MM.1S (cell line): ENCODE data around the gene PTGIS.
"Not testable (repeated sequence)": the region's sequence is repeated elsewhere in the genome, so short reads cannot be mapped to it uniquely, and the experiment has no call there.

ENCODE experiments used
- EZH2 ChIP-seq: fragments of 300-600 bp; sonication (generic); optimal IDR thresholded peaks from 2 replicates; pipeline ENCODE3; 2017; ENCODE audit warnings: low read depth, mild to moderate bottlenecking, antibody characterized with exemption, low read length, mixed read lengths
- EZH2phosphoT487 ChIP-seq: fragments of 300-600 bp; sonication (generic); IDR thresholded peaks from 2 replicates; pipeline ENCODE4 v1.6.1; 2018; ENCODE audit warnings: antibody characterized with exemption, low read length
- TF ChIP-seq, protein P1 (sequence below): fragments of 300-600 bp; sonication (generic); IDR thresholded peaks from 2 replicates; pipeline ENCODE4 v1.5.1; 2016; ENCODE audit warnings: antibody characterized with exemption, low read length, mixed read lengths

DNA sequence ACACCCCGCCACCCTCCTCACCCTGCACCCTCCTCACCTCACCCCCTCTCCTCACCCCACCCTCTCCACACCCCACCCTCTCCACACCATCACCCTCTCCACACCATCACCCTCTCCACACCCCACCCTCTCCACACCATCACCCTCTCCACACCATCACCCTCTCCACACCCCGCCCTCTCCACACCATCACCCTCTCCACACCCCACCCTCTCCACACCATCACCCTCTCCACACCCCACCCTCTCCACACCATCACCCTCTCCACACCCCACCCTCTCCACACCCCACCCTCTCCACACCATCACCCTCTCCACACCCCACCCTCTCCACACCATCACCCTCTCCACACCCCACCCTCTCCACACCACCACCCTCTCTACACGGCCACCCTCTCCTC lies 49.5 kb upstream of the PTGIS start:
- TF ChIP-seq, protein P1, sequence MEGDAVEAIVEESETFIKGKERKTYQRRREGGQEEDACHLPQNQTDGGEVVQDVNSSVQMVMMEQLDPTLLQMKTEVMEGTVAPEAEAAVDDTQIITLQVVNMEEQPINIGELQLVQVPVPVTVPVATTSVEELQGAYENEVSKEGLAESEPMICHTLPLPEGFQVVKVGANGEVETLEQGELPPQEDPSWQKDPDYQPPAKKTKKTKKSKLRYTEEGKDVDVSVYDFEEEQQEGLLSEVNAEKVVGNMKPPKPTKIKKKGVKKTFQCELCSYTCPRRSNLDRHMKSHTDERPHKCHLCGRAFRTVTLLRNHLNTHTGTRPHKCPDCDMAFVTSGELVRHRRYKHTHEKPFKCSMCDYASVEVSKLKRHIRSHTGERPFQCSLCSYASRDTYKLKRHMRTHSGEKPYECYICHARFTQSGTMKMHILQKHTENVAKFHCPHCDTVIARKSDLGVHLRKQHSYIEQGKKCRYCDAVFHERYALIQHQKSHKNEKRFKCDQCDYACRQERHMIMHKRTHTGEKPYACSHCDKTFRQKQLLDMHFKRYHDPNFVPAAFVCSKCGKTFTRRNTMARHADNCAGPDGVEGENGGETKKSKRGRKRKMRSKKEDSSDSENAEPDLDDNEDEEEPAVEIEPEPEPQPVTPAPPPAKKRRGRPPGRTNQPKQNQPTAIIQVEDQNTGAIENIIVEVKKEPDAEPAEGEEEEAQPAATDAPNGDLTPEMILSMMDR: not testable (repeated sequence)
- not testable (repeated sequence) for TF ChIP-seq EZH2phosphoT487, EZH2
